Smooth muscle cell (in vitro differentiated cells): Measurements from ENCODE around the gene RGS14. TPM values are rescaled to one million over a fixed set of nuclear protein-coding genes. Genes with fewer than 3 reads are reported as not detected.

Source experiments
- DNase-seq: peaks from one replicate; lab custom pipeline; 2025; ENCODE audit not compliant: unreplicated experiment; lab: John Stamatoyannopoulos, UW
- H2AFZ ChIP-seq: fragments of 200-600 bp; sonication (generic); 2 replicates; pipeline ENCODE4 v1.6.0; 2016; ENCODE audit warnings: antibody characterized with exemption, low read depth, mild to moderate bottlenecking
- H3F3A ChIP-seq: fragments of 200-600 bp; sonication (generic); 2 replicates; pipeline ENCODE4 v1.6.0; 2017; ENCODE audit warnings: antibody characterized with exemption, low read depth
- H3K27ac ChIP-seq: fragments of 200-600 bp; sonication (generic); 2 replicates; pipeline ENCODE4 v1.5.1; 2016; ENCODE audit warnings: low read depth, mild to moderate bottlenecking
- H3K27me3 ChIP-seq: fragments of 200-600 bp; sonication (generic); 2 replicates; pipeline ENCODE4 v1.6.1; 2016; ENCODE audit warnings: low read depth, mild to moderate bottlenecking
- H3K36me3 ChIP-seq: fragments of 200-600 bp; sonication (generic); 2 replicates; pipeline ENCODE4 v1.5.1; 2016; ENCODE audit warnings: low read depth
- H3K4me1 ChIP-seq: fragments of 200-600 bp; sonication (generic); 2 replicates; pipeline ENCODE4 v1.5.1; 2016; ENCODE audit warnings: low read depth
- H3K4me2 ChIP-seq: fragments of 200-600 bp; sonication (generic); 2 replicates; pipeline ENCODE4 v1.6.0; 2016; ENCODE audit warnings: mild to moderate bottlenecking
- H3K4me3 ChIP-seq: fragments of 200-600 bp; sonication (generic); 2 replicates; pipeline ENCODE4 v1.5.1; 2016; ENCODE audit warnings: mild to moderate bottlenecking
- H3K79me2 ChIP-seq: fragments of 200-600 bp; sonication (generic); 2 replicates; pipeline ENCODE4 v1.6.0; 2016; ENCODE audit warnings: low read depth, mild to moderate bottlenecking
- H3K9ac ChIP-seq: fragments of 200-600 bp; sonication (generic); 2 replicates; pipeline ENCODE4 v1.6.0; 2016; ENCODE audit warnings: low read depth
- H3K9me3 ChIP-seq: fragments of 200-600 bp; sonication (generic); replicated peaks from 2 replicates; pipeline ENCODE4 v1.5.1; 2016; ENCODE audit warnings: low read depth
- H4K20me1 ChIP-seq: fragments of 200-600 bp; sonication (generic); 2 replicates; pipeline ENCODE4 v1.6.0; 2016; ENCODE audit warnings: low read depth
- WGBS: methylation state at CpG from one replicate; pipeline ENCODE4 v1.1.7; 2016; ENCODE audit warnings: low lambda C conversion rate; 5-methylcytosine and 5-hydroxymethylcytosine counted together
- polyA plus RNA-seq: library from polyadenylated mRNA; unstranded; fragments of >200 nt; fragmentation: Nextera tagmentation; extraction: Ambion mirVana; gene quantifications from 2 replicates; pipeline ENCODE4 v1.2.1, GENCODE V29; 2016
- total RNA-seq: library from RNA; depleted of rRNA; stranded (reverse); fragments of >200 nt; gene quantifications from 2 replicates; pipeline ENCODE4 v1.2.3, GENCODE V29; 2014
- TF ChIP-seq, protein P1 (sequence below): fragments of 200-600 bp; sonication (generic); IDR thresholded peaks from 2 replicates; pipeline ENCODE4 v1.5.1; 2017; ENCODE audit warnings: borderline replicate concordance, mild to moderate bottlenecking, antibody characterized with exemption; ENCODE audit not compliant: insufficient read depth, poor library complexity, severe bottlenecking

Gene RGS14
- total and polyA plus RNA-seq, 2 experiments from 2014 or later: 6.0 to 23.3 TPM

DNA sequence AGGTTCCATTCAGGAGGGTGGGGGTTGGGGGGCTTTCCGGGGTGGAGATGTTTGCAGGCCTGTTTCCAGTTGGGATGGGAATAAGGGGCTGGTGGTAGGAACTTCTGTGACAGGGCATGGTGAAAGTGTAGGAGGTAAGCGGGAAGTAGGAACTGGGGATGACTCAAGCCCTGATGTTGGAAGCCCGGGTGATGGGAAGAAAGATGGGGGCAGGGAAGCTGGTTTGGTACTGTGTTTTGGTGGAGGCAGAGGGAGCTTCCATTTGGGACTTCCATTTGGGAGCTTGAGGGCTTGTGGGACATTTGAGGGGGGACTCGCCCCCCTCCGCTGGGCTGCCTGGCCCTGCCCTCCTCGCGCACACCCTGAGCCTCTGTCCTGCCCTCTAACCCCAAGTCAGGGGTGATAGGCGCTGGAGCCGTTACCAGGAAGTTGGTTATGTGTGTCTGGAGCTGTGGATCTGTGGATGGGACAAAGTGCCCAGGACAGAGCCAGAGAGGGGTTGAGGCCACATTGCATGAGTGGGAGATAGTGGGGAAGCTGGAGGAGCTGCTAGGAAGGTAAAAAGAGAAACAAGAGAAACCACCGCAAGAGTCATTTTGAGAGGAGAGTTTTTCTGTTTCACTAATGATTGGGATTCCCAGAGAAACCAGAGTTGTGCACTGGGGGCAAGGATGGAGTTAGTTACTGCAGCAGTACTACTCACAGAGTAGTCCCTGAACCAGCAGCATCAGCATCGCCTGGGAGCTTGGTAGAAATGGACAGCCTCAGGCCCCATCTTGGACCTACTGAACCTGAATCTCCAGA is 6.6 kb downstream of the RGS14 start:
- Histone ChIP-seq H4K20me1 (no peaks in the 10 kb centered on the region), H3K27ac (no peak overlapping the region), H3K4me3 (no peak overlapping the region), H3K36me3 (no peaks in the 10 kb centered on the region), H3K9ac (no peak overlapping the region), H3K27me3 (no peaks in the 10 kb centered on the region), H2AFZ (no peak overlapping the region), H3K79me2 (no peaks in the 10 kb centered on the region), H3K4me1 (peaks cover 25% of the 10 kb centered on the region), H3F3A (no peaks in the 10 kb centered on the region), H3K9me3 (no peaks in the 10 kb centered on the region), H3K4me2 (no peak overlapping the region)
- WGBS: 80% methylated on average over 11 of the region's 11 CpGs
- TF ChIP-seq, protein P1, sequence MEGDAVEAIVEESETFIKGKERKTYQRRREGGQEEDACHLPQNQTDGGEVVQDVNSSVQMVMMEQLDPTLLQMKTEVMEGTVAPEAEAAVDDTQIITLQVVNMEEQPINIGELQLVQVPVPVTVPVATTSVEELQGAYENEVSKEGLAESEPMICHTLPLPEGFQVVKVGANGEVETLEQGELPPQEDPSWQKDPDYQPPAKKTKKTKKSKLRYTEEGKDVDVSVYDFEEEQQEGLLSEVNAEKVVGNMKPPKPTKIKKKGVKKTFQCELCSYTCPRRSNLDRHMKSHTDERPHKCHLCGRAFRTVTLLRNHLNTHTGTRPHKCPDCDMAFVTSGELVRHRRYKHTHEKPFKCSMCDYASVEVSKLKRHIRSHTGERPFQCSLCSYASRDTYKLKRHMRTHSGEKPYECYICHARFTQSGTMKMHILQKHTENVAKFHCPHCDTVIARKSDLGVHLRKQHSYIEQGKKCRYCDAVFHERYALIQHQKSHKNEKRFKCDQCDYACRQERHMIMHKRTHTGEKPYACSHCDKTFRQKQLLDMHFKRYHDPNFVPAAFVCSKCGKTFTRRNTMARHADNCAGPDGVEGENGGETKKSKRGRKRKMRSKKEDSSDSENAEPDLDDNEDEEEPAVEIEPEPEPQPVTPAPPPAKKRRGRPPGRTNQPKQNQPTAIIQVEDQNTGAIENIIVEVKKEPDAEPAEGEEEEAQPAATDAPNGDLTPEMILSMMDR: no peak
- no peak for DNase-seq

DNA sequence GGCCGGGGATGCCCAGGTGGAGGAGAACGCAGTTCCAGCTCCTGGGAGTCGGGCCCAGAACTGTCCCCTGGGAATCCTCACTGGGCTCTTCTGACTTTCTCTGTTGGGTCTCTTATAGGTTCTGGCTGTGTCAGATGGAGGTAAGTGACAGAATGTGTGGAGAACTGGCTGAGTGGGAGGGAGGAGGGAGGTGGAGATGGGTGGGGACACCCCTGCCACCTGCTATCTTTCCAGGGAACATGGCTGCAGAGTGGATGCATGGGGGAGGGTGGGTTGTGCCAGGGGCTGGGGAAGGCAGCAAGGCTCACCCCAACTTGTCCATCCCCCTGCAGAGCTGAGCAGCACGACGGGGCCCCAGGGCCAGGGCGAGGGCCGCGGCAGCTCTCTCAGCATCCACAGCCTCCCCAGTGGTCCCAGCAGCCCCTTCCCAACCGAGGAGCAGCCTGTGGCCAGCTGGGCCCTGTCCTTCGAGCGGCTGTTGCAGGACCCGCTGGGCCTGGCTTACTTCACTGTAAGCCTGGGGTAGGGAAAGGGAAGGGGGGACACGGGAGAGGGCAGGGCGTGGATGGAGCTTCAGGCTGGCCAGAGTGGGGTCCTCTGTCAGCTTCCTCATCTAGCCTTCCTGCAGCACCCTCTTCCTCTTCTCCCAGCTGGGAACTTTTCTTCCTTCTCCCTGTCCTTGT is 8.3 kb downstream of the RGS14 start:
- Histone ChIP-seq H3K9ac (no peak overlapping the region), H3K27me3 (no peaks in the 10 kb centered on the region), H3K4me2 (peak overlapping the region; percentile 95), H3K9me3 (no peaks in the 10 kb centered on the region), H3F3A (peaks cover 7% of the 10 kb centered on the region), H3K36me3 (no peaks in the 10 kb centered on the region), H3K4me3 (peak overlapping the region; percentile 65), H4K20me1 (no peaks in the 10 kb centered on the region), H3K4me1 (peaks cover 25% of the 10 kb centered on the region), H3K27ac (no peak overlapping the region), H3K79me2 (no peaks in the 10 kb centered on the region), H2AFZ (peak overlapping the region; percentile 99)
- TF ChIP-seq, protein P1: no peak
- DNase-seq: no peak
- WGBS: 68% methylated on average over 14 of the region's 14 CpGs

DNA sequence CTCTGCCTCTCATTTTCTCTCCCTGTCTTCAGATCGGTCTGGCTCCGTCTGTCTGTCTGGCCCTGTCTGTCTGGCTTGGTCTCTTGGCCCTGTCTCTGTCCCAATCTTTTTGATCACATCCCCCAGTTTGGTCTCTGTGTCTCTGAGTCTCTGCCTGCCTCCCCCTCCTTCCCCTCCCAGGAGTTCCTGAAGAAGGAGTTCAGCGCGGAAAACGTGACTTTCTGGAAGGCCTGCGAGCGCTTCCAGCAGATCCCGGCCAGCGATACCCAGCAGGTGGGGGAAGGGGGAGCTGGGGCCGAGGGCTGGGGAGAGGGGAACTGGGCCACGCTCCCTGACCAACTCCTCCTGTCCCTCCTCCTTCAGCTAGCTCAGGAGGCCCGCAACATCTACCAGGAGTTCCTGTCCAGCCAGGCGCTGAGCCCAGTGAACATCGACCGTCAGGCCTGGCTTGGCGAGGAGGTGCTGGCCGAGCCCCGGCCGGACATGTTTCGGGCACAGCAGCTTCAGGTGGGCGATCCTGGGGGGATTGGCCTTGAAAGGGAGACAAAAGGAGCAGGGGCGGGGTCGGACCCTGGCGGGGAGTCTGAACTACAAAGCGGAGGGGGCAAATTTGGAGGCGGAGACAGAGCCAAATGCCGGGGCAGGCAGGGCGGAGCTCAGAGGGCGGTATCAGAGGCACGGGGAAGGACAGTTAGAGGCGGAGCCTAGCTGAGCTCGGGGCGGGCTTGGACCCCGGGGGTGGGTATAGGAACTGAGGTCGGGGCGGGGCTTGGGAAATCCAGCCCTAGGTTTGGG is 9.0 kb downstream of the RGS14 start:
- TF ChIP-seq, protein P1: no peak
- H3K4me2 ChIP-seq: peak overlapping the region; percentile 95

More for the DNA sequence above, 9.0 kb downstream of the RGS14 start:
- Histone ChIP-seq H2AFZ (peak overlapping the region; percentile 99), H3K27ac (peak overlapping the region; percentile 46), H3K4me3 (peak overlapping the region; percentile 65), H4K20me1 (no peaks in the 10 kb centered on the region), H3K9me3 (no peaks in the 10 kb centered on the region), H3K79me2 (no peaks in the 10 kb centered on the region), H3F3A (peaks cover 7% of the 10 kb centered on the region), H3K9ac (peak overlapping the region; percentile 50), H3K4me1 (peaks cover 25% of the 10 kb centered on the region), H3K36me3 (no peaks in the 10 kb centered on the region), H3K27me3 (no peaks in the 10 kb centered on the region)
- WGBS: 7% methylated on average over 26 of the region's 36 CpGs
- peak; percentile 72 for DNase-seq
